Loucy (cell line): Measurements from ENCODE around the gene HPF1.

Experiments
- H2AFZ ChIP-seq: fragments of 200-600 bp; sonication (generic); 2 replicates; pipeline ENCODE4 v1.6.0; 2016; ENCODE audit warnings: antibody characterized with exemption, mild to moderate bottlenecking, low read length, moderate library complexity
- H3F3A ChIP-seq: fragments of 200-600 bp; 2 replicates; pipeline ENCODE4 v1.6.0; 2016; ENCODE audit warnings: antibody characterized with exemption, low read depth, mild to moderate bottlenecking
- H3K27me3 ChIP-seq: fragments of 200-600 bp; sonication (generic); 2 replicates; pipeline ENCODE4 v1.6.1; 2014; ENCODE audit warnings: low read length, mild to moderate bottlenecking; ENCODE audit not compliant: insufficient read depth, poor library complexity, severe bottlenecking
- H3K36me3 ChIP-seq: fragments of 200-600 bp; sonication (generic); 2 replicates; pipeline ENCODE4 v1.6.1; 2016; ENCODE audit warnings: low read length; ENCODE audit not compliant: insufficient read depth
- H3K4me1 ChIP-seq: fragments of 200-600 bp; sonication (generic); 2 replicates; pipeline ENCODE4 v1.5.1; 2014; ENCODE audit warnings: low read length, mild to moderate bottlenecking; ENCODE audit not compliant: insufficient read depth, poor library complexity, severe bottlenecking
- H3K4me2 ChIP-seq: fragments of 200-600 bp; sonication (generic); 2 replicates; pipeline ENCODE4 v1.6.0; 2014; ENCODE audit warnings: antibody characterized with exemption, low read length, low read depth, mild to moderate bottlenecking; ENCODE audit not compliant: poor library complexity, severe bottlenecking
- H3K4me3 ChIP-seq: fragments of 200-600 bp; sonication (generic); 2 replicates; pipeline ENCODE4 v1.5.1; 2014; ENCODE audit warnings: low read length, mild to moderate bottlenecking, mixed read lengths; ENCODE audit not compliant: poor library complexity, severe bottlenecking
- H3K79me2 ChIP-seq: fragments of 200-600 bp; sonication (generic); 2 replicates; pipeline ENCODE4 v1.6.1; 2014; ENCODE audit warnings: low read length; ENCODE audit not compliant: insufficient read depth
- H3K9ac ChIP-seq: fragments of 200-600 bp; sonication (generic); 2 replicates; pipeline ENCODE4 v1.6.0; 2014; ENCODE audit warnings: mild to moderate bottlenecking, low read depth, low read length, moderate library complexity; ENCODE audit not compliant: poor library complexity, severe bottlenecking
- H3K9me2 ChIP-seq: fragments of 200-600 bp; sonication (generic); replicated peaks from 2 replicates; pipeline ENCODE4 v1.6.1; 2016; ENCODE audit warnings: low read depth, low read length, mixed read lengths
- H3K9me3 ChIP-seq: fragments of 200-600 bp; sonication (generic); 2 replicates; pipeline ENCODE4 v1.6.1; 2014; ENCODE audit warnings: mild to moderate bottlenecking, antibody characterized with exemption, low read length, low read depth; ENCODE audit not compliant: insufficient read depth
- H4K20me1 ChIP-seq: fragments of 200-600 bp; sonication (generic); 2 replicates; pipeline ENCODE4 v1.6.0; 2014; ENCODE audit warnings: antibody characterized with exemption, low read length, mild to moderate bottlenecking; ENCODE audit not compliant: insufficient read depth, poor library complexity, severe bottlenecking
- CTCF ChIP-seq: fragments of 200-600 bp; sonication (generic); conservative IDR thresholded peaks from 2 replicates; pipeline ENCODE4 v1.5.1; 2014; ENCODE audit warnings: mild to moderate bottlenecking, antibody characterized with exemption, low read length
- EZH2phosphoT487 ChIP-seq: fragments of 200-600 bp; IDR thresholded peaks from 2 replicates; pipeline ENCODE4 v1.6.1; 2018; ENCODE audit warnings: antibody characterized with exemption, mild to moderate bottlenecking, moderate library complexity, borderline replicate concordance

HPF1 gene

GRCh38 chr4:169791527-169792156, 33.9 kb upstream of the HPF1 start:
- H4K20me1 ChIP-seq = no peaks in the 10 kb centered on the region
- H2AFZ ChIP-seq = peak overlapping the region; percentile 92
- H3K9me2 ChIP-seq = no peaks in the 10 kb centered on the region
- H3K4me3 ChIP-seq = peak overlapping the region; percentile 54
- H3K9ac ChIP-seq = no peak overlapping the region
- TF ChIP-seq CTCF (peak; percentile 45), EZH2phosphoT487 (no peak)
- no peaks in the 10 kb centered on the region for H3K9me3 ChIP-seq
- H3K4me2 ChIP-seq = peak overlapping the region; percentile 83
- peaks cover 6% of the 10 kb centered on the region for H3K4me1 ChIP-seq
- H3K36me3 ChIP-seq = no peaks in the 10 kb centered on the region
- H3K79me2 ChIP-seq = no peaks in the 10 kb centered on the region
- peaks cover 3% of the 10 kb centered on the region for H3K27me3 ChIP-seq
- no peaks in the 10 kb centered on the region for H3F3A ChIP-seq

GRCh38 chr4:169791062-169791461, 33.3 kb upstream of the HPF1 start:
- Histone ChIP-seq H3K4me1 (peaks cover 6% of the 10 kb centered on the region), H3K79me2 (no peaks in the 10 kb centered on the region), H3K9me3 (no peaks in the 10 kb centered on the region), H3K36me3 (no peaks in the 10 kb centered on the region), H3K9me2 (no peaks in the 10 kb centered on the region), H3F3A (no peaks in the 10 kb centered on the region), H3K4me2 (peak overlapping the region; percentile 83), H3K9ac (no peak overlapping the region), H3K4me3 (peak overlapping the region; percentile 54), H3K27me3 (peaks cover 3% of the 10 kb centered on the region), H4K20me1 (no peaks in the 10 kb centered on the region), H2AFZ (peak overlapping the region; percentile 92)
- no peak for TF ChIP-seq CTCF
- TF ChIP-seq EZH2phosphoT487 = no peak

- no peaks in the 10 kb centered on the region for H3K27me3 ChIP-seq
- H3K9me3 ChIP-seq = no peaks in the 10 kb centered on the region
- no peaks in the 10 kb centered on the region for H4K20me1 ChIP-seq
- H3K9me2 ChIP-seq = no peaks in the 10 kb centered on the region
- peak overlapping the region; percentile 29 for H3K4me3 ChIP-seq
- no peaks in the 10 kb centered on the region for H3K36me3 ChIP-seq
- peak overlapping the region; percentile 55; the same call in 1 of the 2 replicates for H2AFZ ChIP-seq
- no peaks in the 10 kb centered on the region for H3K79me2 ChIP-seq
- H3K4me2 ChIP-seq = peak overlapping the region; percentile 53
- H3K9ac ChIP-seq = no peak overlapping the region
- H3K4me1 ChIP-seq = no peaks in the 10 kb centered on the region
- H3F3A ChIP-seq = no peaks in the 10 kb centered on the region
- TF ChIP-seq EZH2phosphoT487 (no peak), CTCF (peak; percentile 37)
Measured at GRCh38 chr4:169774466-169775445, 17.0 kb upstream of the HPF1 start.
